ENCODE measurements around the gene SOCS2. TPM values are rescaled to one million over a fixed set of nuclear protein-coding genes. Genes with fewer than 3 reads are reported as not detected.
"Not testable (repeated sequence)": the region's sequence is repeated elsewhere in the genome, so short reads cannot be mapped to it uniquely, and the experiment has no call there.

SOCS2 gene
- total RNA-seq, 4 donors from 2014 or later = 10.4 to 46.7 (median 26.5) TPM

DNA sequence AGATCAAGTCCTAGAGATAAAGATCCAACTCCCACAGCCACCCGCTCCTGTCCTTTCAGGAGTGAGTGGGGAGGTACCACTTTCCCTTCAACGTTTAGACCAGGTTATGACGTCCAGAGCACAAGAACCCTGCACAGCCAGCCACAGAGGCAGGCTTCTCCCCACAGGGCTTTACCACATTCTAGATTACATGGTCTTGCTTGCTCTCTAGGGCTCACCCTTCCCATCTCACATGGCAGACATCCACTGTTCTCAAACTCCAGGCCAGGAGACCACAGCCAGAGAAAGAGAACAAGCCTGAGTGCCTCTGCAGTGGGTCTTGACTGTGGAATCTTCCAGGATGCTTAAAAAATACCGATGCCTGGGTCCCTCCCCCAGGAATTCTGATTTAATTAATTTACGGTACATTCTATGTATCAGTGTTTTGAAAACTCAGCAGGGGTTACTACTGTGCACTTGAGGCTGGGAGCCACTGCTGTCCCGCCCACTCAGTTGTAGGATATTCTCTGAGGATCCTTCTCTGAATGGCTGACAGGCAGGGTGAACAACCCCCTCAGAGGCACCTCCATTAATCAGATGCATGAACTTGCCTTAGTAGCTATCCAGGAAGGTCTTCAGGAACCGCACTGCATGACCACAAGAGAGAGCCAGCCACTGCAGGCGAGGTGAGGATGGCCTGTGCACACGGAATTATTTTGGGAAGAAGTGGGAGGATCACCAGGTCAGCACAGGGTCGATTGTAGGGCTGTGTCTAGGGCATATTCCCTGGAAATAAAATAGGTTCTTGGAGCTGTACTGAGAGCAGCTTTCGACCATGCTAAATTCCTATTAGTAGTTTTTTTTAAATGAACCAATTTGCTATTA is 21.5 kb upstream of the SOCS2 start:
- intact Hi-C loops (cut with DNase I) = no loop called here
- Histone ChIP-seq H3K27me3 (no peaks in the 10 kb centered on the region), H3K36me3 (no peaks in the 10 kb centered on the region), H3K4me1 (no peaks in the 10 kb centered on the region), H3K4me3 (no peak overlapping the region), H3K27ac (replicated peaks in 1 of 4) (no peak overlapping the region), H3K9me3 (no peaks in the 10 kb centered on the region)
- TF ChIP-seq CTCF (IDR thresholded peaks at IDR 0.05) (no peak), POLR2AphosphoS5 (IDR thresholded peaks at IDR 0.05) (no peak), POLR2A (IDR thresholded peaks at IDR 0.05; ENCODE audit: low read depth) (no peak), EP300 (IDR thresholded peaks at IDR 0.05) (no peak)
- peak; percentile 89 for DNase-seq (ENCODE audit: extremely low spot score)
- 80% methylated on average over 11 of the region's 11 CpGs for WGBS

DNA sequence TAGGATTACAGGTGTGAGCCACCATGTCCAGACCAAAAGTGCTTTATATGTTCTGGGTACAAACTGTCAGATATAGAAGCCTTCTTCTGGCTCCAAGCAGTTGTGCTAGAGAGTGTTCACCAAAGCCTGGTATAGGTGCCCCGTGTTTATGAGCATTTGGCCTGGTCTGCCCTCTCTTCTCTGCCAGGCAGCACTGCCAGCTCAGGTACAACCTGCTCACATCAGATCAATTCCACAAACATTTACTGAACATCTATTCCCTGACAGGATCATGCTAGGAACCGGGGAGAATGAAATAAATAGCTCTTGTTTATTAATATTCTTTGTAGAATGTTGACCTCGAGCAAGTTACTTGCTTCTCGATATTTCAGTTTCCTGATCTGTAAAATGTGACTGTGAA is 20.0 kb upstream of the SOCS2 start:
- Histone ChIP-seq H3K4me1 (no peaks in the 10 kb centered on the region), H3K27me3 (no peaks in the 10 kb centered on the region), H3K4me3 (no peak overlapping the region), H3K9me3 (no peaks in the 10 kb centered on the region), H3K27ac (replicated peaks in 1 of 4) (no peak overlapping the region), H3K36me3 (no peaks in the 10 kb centered on the region)
- intact Hi-C loops (cut with DNase I) = no loop called here
- TF ChIP-seq POLR2AphosphoS5 (IDR thresholded peaks at IDR 0.05) = no peak
- TF ChIP-seq CTCF (IDR thresholded peaks at IDR 0.05) = no peak
- TF ChIP-seq POLR2A (IDR thresholded peaks at IDR 0.05; ENCODE audit: low read depth) = no peak
- TF ChIP-seq EP300 (IDR thresholded peaks at IDR 0.05) = no peak
- peak; percentile 89 for DNase-seq (ENCODE audit: extremely low spot score)
- WGBS = 77% methylated on average over 4 of the region's 4 CpGs

DNA sequence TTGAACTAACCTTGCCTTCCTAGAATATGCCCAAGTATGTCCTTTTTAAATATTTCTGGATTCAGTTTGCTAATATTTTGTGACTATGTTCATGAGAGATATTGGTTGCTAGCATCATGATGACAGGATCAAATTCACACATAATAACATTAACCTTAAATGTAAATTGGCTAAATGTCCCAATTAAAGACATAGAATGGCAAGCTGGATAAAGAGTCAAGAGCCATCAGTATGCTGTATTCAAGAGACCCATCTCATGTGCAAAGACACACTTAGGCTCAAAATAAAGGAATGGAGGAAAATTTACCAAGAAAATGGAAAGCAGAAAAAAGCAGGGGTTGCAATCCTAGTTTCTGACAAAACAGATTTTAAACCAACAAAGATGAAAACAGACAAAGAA is 14.6 kb upstream of the SOCS2 start:
- intact Hi-C loops (cut with DNase I); H3K27me3 ChIP-seq; H3K4me3 ChIP-seq; H3K4me1 ChIP-seq; DNase-seq (ENCODE audit: extremely low spot score); H3K27ac ChIP-seq (replicated peaks in 1 of 4); H3K36me3 ChIP-seq: not testable (repeated sequence)
- H3K9me3 ChIP-seq = peaks cover 0 to 12% (median 3%) of the 10 kb centered on the region in 4 donors

GRCh38 chr12:93558685-93559084 is 13.8 kb upstream of the SOCS2 start:
- intact Hi-C loops (cut with DNase I); H3K4me1 ChIP-seq; H3K27ac ChIP-seq (replicated peaks in 1 of 4); H3K4me3 ChIP-seq; H3K27me3 ChIP-seq; H3K36me3 ChIP-seq; DNase-seq (ENCODE audit: extremely low spot score): not testable (repeated sequence)
- peaks cover 0 to 12% (median 3%) of the 10 kb centered on the region in 4 donors for H3K9me3 ChIP-seq
- 88% methylated on average over 1 of the region's 1 CpG for WGBS

- 69% methylated on average over 6 of the region's 6 CpGs for WGBS
- Histone ChIP-seq H3K36me3 (peaks cover 0 to 17% (median 11%) of the 10 kb centered on the region in 4 donors), H3K9me3 (peaks cover 0 to 5% (median 1%) of the 10 kb centered on the region in 4 donors), H3K27ac (replicated peaks in 1 of 4) (no peak overlapping the region), H3K4me3 (no peak overlapping the region), H3K27me3 (no peaks in the 10 kb centered on the region), H3K4me1 (peaks cover 0 to under 1% (median 0%) of the 10 kb centered on the region in 4 donors)
- intact Hi-C loops (cut with DNase I) = loop anchor here (10.0 kb wide), 1 partner anchor 59 kb away; no protein-coding TSS in a partner anchor
- no peak for TF ChIP-seq EP300 (IDR thresholded peaks at IDR 0.05)
- TF ChIP-seq CTCF (IDR thresholded peaks at IDR 0.05) = no peak
- TF ChIP-seq POLR2A (IDR thresholded peaks at IDR 0.05; ENCODE audit: low read depth) = no peak
- no peak for TF ChIP-seq POLR2AphosphoS5 (IDR thresholded peaks at IDR 0.05)
- DNase-seq (ENCODE audit: extremely low spot score) = no peak
These were observed 8.5 kb upstream of the SOCS2 start for GRCh38 chr12:93563807-93564538.
